HEK293 (cell line): ENCODE results near the gene TEDC2.

Source experiments
- CTCF ChIA-PET: fragments of 350-600 bp; formaldehyde crosslinking; extraction: SDS; loops from one replicate; lab custom pipeline; 2021; ENCODE audit warnings: antibody characterized with exemption; lab: Yijun Ruan, JAX
- POLR2A ChIA-PET: fragments of 300-600 bp; formaldehyde crosslinking; extraction: SDS; loops from one replicate; lab custom pipeline; 2020; ENCODE audit warnings: antibody characterized with exemption, inconsistent platforms; lab: Yijun Ruan, JAX
- H3K27ac ChIP-seq: fragments of 200-500 bp; sonication (Bioruptor generic); 2 replicates; pipeline ENCODE4 v1.5.1; 2014; ENCODE audit warnings: low read depth, low read length, control low read depth, inconsistent platforms; ENCODE audit errors: extremely low read depth
- H3K36me3 ChIP-seq, 2 experiments: fragments of 200-500 bp in 1 of 2; sonication (Bioruptor generic) in 1 of 2; 1 replicate in 1 of 2; 2 replicates in 1 of 2; pipeline ENCODE4 v1.5.1; 2014 to 2017; ENCODE audit warnings: inconsistent platforms in 2 of 2, low read length in 2 of 2; ENCODE audit not compliant: control insufficient read depth in 2 of 2, insufficient read depth in 1 of 2
- H3K4me1 ChIP-seq: fragments of 200-500 bp; sonication (Bioruptor generic); 2 replicates; pipeline ENCODE4 v1.5.1; 2014; ENCODE audit warnings: mild to moderate bottlenecking, low read length, inconsistent platforms; ENCODE audit not compliant: control insufficient read depth, insufficient read depth
- H3K4me3 ChIP-seq: 2 replicates; pipeline ENCODE4 v1.5.1; 2011; ENCODE audit warnings: low read depth, mild to moderate bottlenecking, control low read depth, low read length, moderate library complexity
- H3K9me3 ChIP-seq: fragments of 200-500 bp; sonication (Bioruptor generic); 2 replicates; pipeline ENCODE4 v1.5.1; 2014; ENCODE audit warnings: low read depth, low read length, inconsistent platforms; ENCODE audit not compliant: control insufficient read depth, insufficient read depth
- GLIS1 ChIP-seq: fragments of 450-650 bp; formaldehyde crosslinking; IDR thresholded peaks from 2 replicates; pipeline ENCODE4 v1.5.1; 2016; ENCODE audit warnings: missing biosample characterization, missing genetic modification characterization
- HOXA7 ChIP-seq: sonication (generic); formaldehyde crosslinking; IDR thresholded peaks from 2 replicates; pipeline ENCODE4 v1.8.1; 2022; ENCODE audit warnings: missing genetic modification reagents, borderline replicate concordance
- KLF1 ChIP-seq: fragments of 450-650 bp; formaldehyde crosslinking; IDR thresholded peaks from 2 replicates; pipeline ENCODE4 v1.5.1; 2016; ENCODE audit warnings: missing biosample characterization, missing genetic modification characterization
- KLF9 ChIP-seq: fragments of 450-650 bp; formaldehyde crosslinking; IDR thresholded peaks from 2 replicates; pipeline ENCODE4 v1.5.1; 2016; ENCODE audit warnings: missing biosample characterization, missing genetic modification characterization, low read depth
- MEIS1 ChIP-seq: sonication (generic); formaldehyde crosslinking; IDR thresholded peaks from 2 replicates; pipeline ENCODE4 v1.8.1; 2022; ENCODE audit warnings: missing genetic modification reagents, mild to moderate bottlenecking, borderline replicate concordance
- PRDM10 ChIP-seq: fragments of 450-650 bp; formaldehyde crosslinking; IDR thresholded peaks from 2 replicates; pipeline ENCODE4 v1.5.1; 2016; ENCODE audit warnings: missing biosample characterization, missing genetic modification characterization
- SCRT1 ChIP-seq: fragments of 450-650 bp; formaldehyde crosslinking; IDR thresholded peaks from 2 replicates; pipeline ENCODE4 v1.5.1; 2016; ENCODE audit warnings: missing biosample characterization, missing genetic modification characterization, borderline replicate concordance
- TCF7L2 ChIP-seq: IDR thresholded peaks from 2 replicates; pipeline ENCODE4 v1.6.1; 2011; ENCODE audit warnings: low read depth, mild to moderate bottlenecking, inconsistent platforms, low read length, moderate library complexity, borderline replicate concordance
- ZBTB10 ChIP-seq: fragments of 450-650 bp; formaldehyde crosslinking; IDR thresholded peaks from 2 replicates; pipeline ENCODE4 v1.5.1; 2016; ENCODE audit warnings: missing biosample characterization, missing genetic modification characterization
- ZBTB48 ChIP-seq: fragments of 450-650 bp; formaldehyde crosslinking; IDR thresholded peaks from 2 replicates; pipeline ENCODE4 v1.5.1; 2016; ENCODE audit warnings: missing biosample characterization, missing genetic modification characterization
- ZFP41 ChIP-seq: fragments of 450-650 bp; formaldehyde crosslinking; IDR thresholded peaks from 2 replicates; pipeline ENCODE4 v1.5.1; 2016; ENCODE audit warnings: missing biosample characterization, missing genetic modification characterization, borderline replicate concordance
- ZNF133 ChIP-seq: fragments of 450-650 bp; formaldehyde crosslinking; IDR thresholded peaks from 2 replicates; pipeline ENCODE4 v1.5.1; 2016; ENCODE audit warnings: missing biosample characterization, missing genetic modification characterization
- ZNF155 ChIP-seq: fragments of 450-650 bp; formaldehyde crosslinking; IDR thresholded peaks from 2 replicates; pipeline ENCODE4 v1.5.1; 2016; ENCODE audit warnings: missing biosample characterization, missing genetic modification characterization
- ZNF16 ChIP-seq: fragments of 450-650 bp; formaldehyde crosslinking; IDR thresholded peaks from 2 replicates; pipeline ENCODE4 v1.5.1; 2016; ENCODE audit warnings: low read depth, missing biosample characterization, missing genetic modification characterization
- ZNF211 ChIP-seq: fragments of 450-650 bp; formaldehyde crosslinking; IDR thresholded peaks from 2 replicates; pipeline ENCODE4 v1.5.1; 2016; ENCODE audit warnings: low read depth, missing biosample characterization, missing genetic modification characterization
- ZNF302 ChIP-seq: fragments of 450-650 bp; formaldehyde crosslinking; IDR thresholded peaks from 2 replicates; pipeline ENCODE4 v1.5.1; 2016; ENCODE audit warnings: missing biosample characterization, missing genetic modification characterization, low read depth
- ZNF311 ChIP-seq: fragments of 450-650 bp; formaldehyde crosslinking; IDR thresholded peaks from 2 replicates; pipeline ENCODE4 v1.5.1; 2017; ENCODE audit warnings: missing biosample characterization, missing genetic modification characterization, borderline replicate concordance
- ZNF324 ChIP-seq: fragments of 450-650 bp; formaldehyde crosslinking; IDR thresholded peaks from 2 replicates; pipeline ENCODE4 v1.5.1; 2016; ENCODE audit warnings: missing biosample characterization, missing genetic modification characterization
- ZNF416 ChIP-seq: fragments of 450-650 bp; formaldehyde crosslinking; IDR thresholded peaks from 2 replicates; pipeline ENCODE4 v1.5.1; 2016; ENCODE audit warnings: missing biosample characterization, missing genetic modification characterization
- ZNF513 ChIP-seq: fragments of 450-650 bp; IDR thresholded peaks from 2 replicates; pipeline ENCODE4 v1.5.1; 2018; ENCODE audit warnings: missing biosample characterization, missing genetic modification characterization
- ZNF514 ChIP-seq: fragments of 450-650 bp; formaldehyde crosslinking; IDR thresholded peaks from 2 replicates; pipeline ENCODE4 v1.5.1; 2016; ENCODE audit warnings: missing biosample characterization, missing genetic modification characterization
- ZNF626 ChIP-seq: fragments of 450-650 bp; sonication (Bioruptor Pico); formaldehyde crosslinking; IDR thresholded peaks from 2 replicates; pipeline ENCODE4 v1.5.1; 2018; ENCODE audit warnings: missing biosample characterization, missing genetic modification characterization, inconsistent platforms
- ZNF670 ChIP-seq: fragments of 450-650 bp; formaldehyde crosslinking; IDR thresholded peaks from 2 replicates; pipeline ENCODE4 v1.5.1; 2016; ENCODE audit warnings: missing biosample characterization, missing genetic modification characterization, low read depth
- ZNF677 ChIP-seq: fragments of 450-650 bp; IDR thresholded peaks from 2 replicates; pipeline ENCODE4 v1.5.0; 2018; ENCODE audit warnings: missing biosample characterization, mild to moderate bottlenecking, missing genetic modification characterization, moderate library complexity
- ZNF701 ChIP-seq: fragments of 450-650 bp; formaldehyde crosslinking; IDR thresholded peaks from 2 replicates; pipeline ENCODE4 v1.5.1; 2016; ENCODE audit warnings: missing biosample characterization, missing genetic modification characterization
- ZNF747 ChIP-seq: fragments of 450-650 bp; formaldehyde crosslinking; IDR thresholded peaks from 2 replicates; pipeline ENCODE4 v1.5.1; 2016; ENCODE audit warnings: missing biosample characterization, missing genetic modification characterization
- ZNF76 ChIP-seq: fragments of 450-650 bp; formaldehyde crosslinking; IDR thresholded peaks from 2 replicates; pipeline ENCODE4; 2016; ENCODE audit warnings: low read depth, missing biosample characterization, missing genetic modification characterization, borderline replicate concordance
- ZNF776 ChIP-seq: fragments of 450-650 bp; formaldehyde crosslinking; IDR thresholded peaks from 2 replicates; pipeline ENCODE4 v1.5.0; 2017; ENCODE audit warnings: missing biosample characterization, missing genetic modification characterization, borderline replicate concordance
- ZNF830 ChIP-seq: fragments of 450-650 bp; IDR thresholded peaks from 2 replicates; pipeline ENCODE4 v1.5.0; 2018; ENCODE audit warnings: missing biosample characterization, missing genetic modification characterization, low read depth, mild to moderate bottlenecking, moderate library complexity
- ZSCAN4 ChIP-seq: fragments of 450-650 bp; formaldehyde crosslinking; IDR thresholded peaks from 2 replicates; pipeline ENCODE4 v1.5.1; 2017; ENCODE audit warnings: missing biosample characterization, missing genetic modification characterization
- ZXDB ChIP-seq: fragments of 450-650 bp; formaldehyde crosslinking; IDR thresholded peaks from 2 replicates; pipeline ENCODE4 v1.5.1; 2016; ENCODE audit warnings: missing biosample characterization, missing genetic modification characterization

Gene TEDC2

GRCh38 chr16:2471016-2471652 lies 11.2 kb downstream of the TEDC2 start, which contains the start of gene NTN3:
TSS of gene NTN3 (plus strand) at chr16:2471297. CDS start at chr16:2471702, 405 bp downstream.
- ChIA-PET CTCF (no interaction called here), POLR2A (interaction anchor here (0.7 to 3.2 kb wide), 6 partner anchors 12 to 235 kb away, joined by 3 to 34 read pairs (median 4); partner anchors contain the start of genes DNASE1L2, ECI1 and TEDC2)
- peak within 1 kb of the TSS; percentile 49; the same call in 1 of the 2 replicates for H3K27ac ChIP-seq
- H3K4me3 ChIP-seq: peak within 1 kb of the TSS; percentile 23
- peaks cover 29% of the 10 kb centered on the region for H3K4me1 ChIP-seq
- no peaks in the 10 kb centered on the region for H3K36me3 ChIP-seq
- no peaks in the 10 kb centered on the region for H3K9me3 ChIP-seq
- TF ChIP-seq ZNF211 (no peak), HOXA7 (CRISPR knock-in tag) (no peak), SCRT1 (tag by site-specific recombination) (no peak), KLF1 (tag by site-specific recombination) (peak; percentile 78), ZNF302 (tag by site-specific recombination) (no peak), ZNF311 (tag by site-specific recombination) (no peak), ZNF76 (tag by site-specific recombination) (no peak), ZNF747 (no peak), MEIS1 (CRISPR knock-in tag) (no peak), ZXDB (no peak), ZNF155 (tag by site-specific recombination) (no peak), ZFP41 (tag by site-specific recombination) (no peak), PRDM10 (peak; percentile 1; the same call in 1 of the 2 replicates), ZNF677 (tag by site-specific recombination) (no peak), ZNF701 (tag by site-specific recombination) (no peak), GLIS1 (tag by site-specific recombination) (no peak; the same call in 1 of the 2 replicates), ZNF133 (no peak), ZNF513 (no peak), ZNF324 (no peak), ZBTB10 (tag by site-specific recombination) (no peak), ZNF670 (no peak), ZBTB48 (tag by site-specific recombination) (no peak), ZNF776 (tag by site-specific recombination) (no peak), TCF7L2 (no peak), ZNF514 (tag by site-specific recombination) (no peak), ZNF16 (tag by site-specific recombination) (no peak), KLF9 (tag by site-specific recombination) (no peak), ZSCAN4 (tag by site-specific recombination) (no peak), ZNF416 (no peak), ZNF626 (tag by site-specific recombination) (no peak), ZNF830 (tag by site-specific recombination) (no peak)
